BJ (cell line): ENCODE results near the gene METAP1. TPM values are rescaled to one million over a fixed set of nuclear protein-coding genes. Genes with fewer than 3 reads are reported as not detected.
A peak's percentile ranks its signal among the peaks of the same experiment; 100 is the strongest.

ENCODE experiments used
- CTCF ChIA-PET: fragments of 350-600 bp; formaldehyde crosslinking; extraction: SDS; loops from one replicate; lab custom pipeline; 2021; ENCODE audit warnings: antibody characterized with exemption, inconsistent platforms; lab: Yijun Ruan, JAX
- POLR2A ChIA-PET: fragments of 300-600 bp; sonication (Branson Sonifier 250); formaldehyde crosslinking; extraction: SDS; loops from one replicate; lab custom pipeline; 2021; ENCODE audit warnings: antibody characterized with exemption; lab: Charles Lee
- DNase-seq: peaks from one replicate; pipeline ENCODE4 v3.0.0-alpha.2; 2011; ENCODE audit warnings: low read depth
- H3K27me3 ChIP-seq: 2 replicates; pipeline ENCODE4 v1.6.0; 2011; ENCODE audit warnings: low read length; ENCODE audit not compliant: control insufficient read depth, insufficient read depth
- H3K36me3 ChIP-seq: 2 replicates; pipeline ENCODE4 v1.5.1; 2011; ENCODE audit warnings: low read length; ENCODE audit not compliant: control insufficient read depth, insufficient read depth
- H3K4me3 ChIP-seq: 2 replicates; pipeline ENCODE4 v1.5.1; 2011; ENCODE audit warnings: low read depth, mild to moderate bottlenecking, control low read depth, low read length
- polyA plus RNA-seq: library from polyadenylated mRNA; depleted of rRNA; stranded (reverse); fragments of >200 nt; gene quantifications from 2 replicates; pipeline ENCODE4 v1.2.3, GENCODE V29; 2011
- TF ChIP-seq, protein P1 (sequence below): IDR thresholded peaks from 2 replicates; pipeline ENCODE4 v1.5.1; 2011; ENCODE audit warnings: low read depth, mild to moderate bottlenecking, control low read depth, inconsistent platforms, low read length, moderate library complexity; ENCODE audit not compliant: insufficient read depth

METAP1 gene
- polyA plus RNA-seq, 1 experiment: 50.2 TPM

GRCh38 chr4:99033956-99034355 is 38.4 kb downstream of the METAP1 start:
- TF ChIP-seq, protein P1, sequence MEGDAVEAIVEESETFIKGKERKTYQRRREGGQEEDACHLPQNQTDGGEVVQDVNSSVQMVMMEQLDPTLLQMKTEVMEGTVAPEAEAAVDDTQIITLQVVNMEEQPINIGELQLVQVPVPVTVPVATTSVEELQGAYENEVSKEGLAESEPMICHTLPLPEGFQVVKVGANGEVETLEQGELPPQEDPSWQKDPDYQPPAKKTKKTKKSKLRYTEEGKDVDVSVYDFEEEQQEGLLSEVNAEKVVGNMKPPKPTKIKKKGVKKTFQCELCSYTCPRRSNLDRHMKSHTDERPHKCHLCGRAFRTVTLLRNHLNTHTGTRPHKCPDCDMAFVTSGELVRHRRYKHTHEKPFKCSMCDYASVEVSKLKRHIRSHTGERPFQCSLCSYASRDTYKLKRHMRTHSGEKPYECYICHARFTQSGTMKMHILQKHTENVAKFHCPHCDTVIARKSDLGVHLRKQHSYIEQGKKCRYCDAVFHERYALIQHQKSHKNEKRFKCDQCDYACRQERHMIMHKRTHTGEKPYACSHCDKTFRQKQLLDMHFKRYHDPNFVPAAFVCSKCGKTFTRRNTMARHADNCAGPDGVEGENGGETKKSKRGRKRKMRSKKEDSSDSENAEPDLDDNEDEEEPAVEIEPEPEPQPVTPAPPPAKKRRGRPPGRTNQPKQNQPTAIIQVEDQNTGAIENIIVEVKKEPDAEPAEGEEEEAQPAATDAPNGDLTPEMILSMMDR: no peak
- POLR2A ChIA-PET: no interaction called here
- CTCF ChIA-PET: interaction anchor here (0.6 to 1.6 kb wide), 2 partner anchors 22 to 38 kb away, joined by 3 read pairs; partner anchors contain the start of gene METAP1
- no peak overlapping the region for H3K4me3 ChIP-seq
- no peaks in the 10 kb centered on the region for H3K36me3 ChIP-seq
- H3K27me3 ChIP-seq: no peaks in the 10 kb centered on the region
- peak; percentile 4 for DNase-seq

DNA sequence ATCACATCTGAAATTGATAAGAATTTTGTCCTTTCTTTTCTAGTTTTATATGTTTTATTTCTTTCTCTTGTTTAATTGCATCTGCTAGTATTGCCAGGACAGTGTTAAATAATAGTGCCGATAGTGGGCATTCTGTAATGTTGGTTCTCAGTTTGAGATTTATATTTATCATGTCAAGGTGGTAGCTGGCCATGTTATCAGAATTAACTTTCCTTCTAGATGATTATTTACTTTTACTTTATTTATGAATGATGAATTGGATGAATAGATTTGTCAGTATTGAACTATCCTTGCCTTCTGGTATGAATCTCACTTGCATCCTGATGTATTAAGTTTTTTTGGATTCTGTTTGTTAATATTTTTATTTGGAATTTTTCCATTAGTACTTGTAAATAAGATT is 42.7 kb downstream of the METAP1 start:
- POLR2A ChIA-PET: no interaction called here
- DNase-seq: no peak
- Histone ChIP-seq H3K36me3 (no peaks in the 10 kb centered on the region), H3K27me3 (no peaks in the 10 kb centered on the region), H3K4me3 (no peak overlapping the region)
- CTCF ChIA-PET: no interaction called here
- TF ChIP-seq, protein P1: no peak

DNA sequence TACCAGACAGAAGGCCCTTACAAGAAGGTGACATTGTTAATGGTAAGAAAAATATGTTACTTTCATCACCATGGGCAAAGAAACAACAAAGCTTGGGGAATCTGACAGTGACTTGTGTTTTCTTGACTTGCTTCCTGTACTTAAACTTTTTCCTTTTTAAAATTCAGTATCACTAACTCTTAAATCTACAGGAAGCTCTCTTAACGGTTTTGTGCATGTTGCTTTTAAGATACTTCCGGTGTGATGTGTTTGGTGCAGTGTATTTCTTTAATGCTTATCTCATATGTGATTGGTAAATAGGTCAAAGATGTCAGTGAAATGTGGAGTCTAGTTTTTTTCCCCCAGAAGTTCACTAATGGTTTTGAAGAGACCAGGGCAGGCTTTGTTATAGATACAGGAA is 47.8 kb downstream of the METAP1 start:
- Histone ChIP-seq H3K36me3 (0 out of 2 replicates have a peak, but pooled peaks cover 2% of the 10 kb centered on the region), H3K27me3 (no peaks in the 10 kb centered on the region), H3K4me3 (no peak overlapping the region)
- CTCF ChIA-PET: no interaction called here
- POLR2A ChIA-PET: no interaction called here
- no peak for DNase-seq
- TF ChIP-seq, protein P1: no peak

DNA sequence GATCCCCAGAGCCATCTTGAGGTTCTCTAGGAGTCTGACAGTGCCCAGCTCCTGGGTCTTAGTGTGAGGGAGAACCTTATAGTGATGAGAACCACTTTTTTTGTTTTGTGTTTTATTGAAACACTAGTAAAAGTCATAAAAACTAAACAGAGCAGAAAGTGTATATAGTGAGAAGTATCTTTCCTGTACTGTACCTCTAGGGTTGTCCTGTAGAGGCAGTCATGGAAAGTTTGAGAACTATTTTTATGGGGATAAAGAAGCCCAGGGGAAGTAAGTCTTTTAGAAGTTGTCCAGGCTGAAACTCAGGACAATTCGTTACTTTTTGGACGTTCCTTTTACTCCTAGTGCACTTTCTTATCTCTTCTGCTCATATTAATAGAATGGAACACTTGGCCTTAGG is 52.2 kb downstream of the METAP1 start:
- ChIA-PET POLR2A (no interaction called here), CTCF (interaction anchor here (0.5 kb wide), 1 partner anchor 443 kb away, joined by 3 read pairs; no protein-coding TSS in a partner anchor)
- no peaks in the 10 kb centered on the region for H3K27me3 ChIP-seq
- TF ChIP-seq, protein P1: 0 out of 2 replicates have a peak, but pooled peaks have one; percentile 3
- H3K36me3 ChIP-seq: peaks cover 5% of the 10 kb centered on the region
- DNase-seq: no peak
- no peak overlapping the region for H3K4me3 ChIP-seq

GRCh38 chr4:99052902-99053301 is 57.4 kb downstream of the METAP1 start:
- H3K36me3 ChIP-seq: peaks cover 5% of the 10 kb centered on the region

More at GRCh38 chr4:99052902-99053301, 57.4 kb downstream of the METAP1 start:
- TF ChIP-seq, protein P1: no peak
- ChIA-PET CTCF (interaction anchor here (1.9 kb wide), 1 partner anchor 57 kb away, joined by 4 read pairs; the partner anchor contains the start of gene METAP1), POLR2A (no interaction called here)
- Histone ChIP-seq H3K27me3 (no peaks in the 10 kb centered on the region), H3K4me3 (no peak overlapping the region)
- DNase-seq: no peak
